A673 (cell line): ENCODE data around the gene RSKR.

Experiments used
- EZH2 ChIP-seq: fragments of 200-600 bp; sonication (generic); IDR thresholded peaks from 2 replicates; pipeline ENCODE4 v1.6.1; 2017; ENCODE audit warnings: borderline replicate concordance, low read depth, mild to moderate bottlenecking, mixed read lengths, antibody characterized with exemption, low read length; ENCODE audit not compliant: poor library complexity, severe bottlenecking
- TF ChIP-seq, protein P1 (sequence below): fragments of 300-800, 200-600 bp; sonication (generic); conservative IDR thresholded peaks from 2 replicates; pipeline ENCODE4 v1.5.1; 2017; ENCODE audit warnings: low read depth, mild to moderate bottlenecking, antibody characterized with exemption, low read length, moderate library complexity, mixed read lengths

DNA sequence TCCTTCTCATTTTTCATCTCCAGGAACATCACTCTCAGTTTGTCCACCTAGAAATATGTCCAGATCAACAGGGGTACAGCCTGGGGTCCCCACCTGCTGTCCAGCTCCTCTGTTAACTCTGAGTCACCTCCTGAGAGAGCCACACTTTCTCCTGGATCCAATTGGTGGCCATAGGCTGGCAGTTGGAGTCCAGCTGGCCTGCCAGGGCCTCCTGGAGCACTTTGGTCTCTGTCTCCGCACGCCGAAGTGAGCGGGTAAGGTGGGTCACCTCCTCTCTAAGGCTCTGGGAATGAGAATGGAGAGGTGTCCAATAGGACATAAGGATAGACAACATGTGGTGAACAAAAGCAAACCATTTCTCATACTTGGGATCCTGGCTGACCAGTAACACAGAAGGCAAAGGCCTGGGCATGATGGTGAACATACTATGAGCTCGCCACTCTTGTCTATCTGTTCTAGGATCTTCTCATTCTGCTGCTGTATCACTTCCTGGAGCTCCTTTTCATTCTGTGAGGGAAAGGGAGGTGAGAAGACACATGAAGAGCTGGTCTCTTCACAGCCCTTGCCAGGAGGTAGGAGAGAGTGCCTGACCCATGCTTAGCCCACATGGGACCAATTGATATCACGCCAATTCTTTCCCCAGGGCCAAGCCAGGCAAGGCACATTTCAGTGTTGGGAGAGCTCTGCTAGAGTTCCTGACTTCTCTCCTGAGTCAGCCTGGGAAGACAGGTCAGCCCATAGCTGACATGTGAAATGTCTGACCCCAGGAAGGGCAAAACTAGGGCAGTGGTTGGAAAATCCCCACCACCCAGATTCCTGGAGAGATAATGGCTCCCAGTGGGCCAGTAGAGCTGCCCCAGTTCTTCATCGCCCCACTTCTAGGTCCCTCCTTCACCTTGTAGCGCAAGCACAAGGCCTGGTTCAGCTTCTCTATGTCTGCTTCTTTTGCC, 35.5 kb downstream of the RSKR start:
- TF ChIP-seq, protein P1, sequence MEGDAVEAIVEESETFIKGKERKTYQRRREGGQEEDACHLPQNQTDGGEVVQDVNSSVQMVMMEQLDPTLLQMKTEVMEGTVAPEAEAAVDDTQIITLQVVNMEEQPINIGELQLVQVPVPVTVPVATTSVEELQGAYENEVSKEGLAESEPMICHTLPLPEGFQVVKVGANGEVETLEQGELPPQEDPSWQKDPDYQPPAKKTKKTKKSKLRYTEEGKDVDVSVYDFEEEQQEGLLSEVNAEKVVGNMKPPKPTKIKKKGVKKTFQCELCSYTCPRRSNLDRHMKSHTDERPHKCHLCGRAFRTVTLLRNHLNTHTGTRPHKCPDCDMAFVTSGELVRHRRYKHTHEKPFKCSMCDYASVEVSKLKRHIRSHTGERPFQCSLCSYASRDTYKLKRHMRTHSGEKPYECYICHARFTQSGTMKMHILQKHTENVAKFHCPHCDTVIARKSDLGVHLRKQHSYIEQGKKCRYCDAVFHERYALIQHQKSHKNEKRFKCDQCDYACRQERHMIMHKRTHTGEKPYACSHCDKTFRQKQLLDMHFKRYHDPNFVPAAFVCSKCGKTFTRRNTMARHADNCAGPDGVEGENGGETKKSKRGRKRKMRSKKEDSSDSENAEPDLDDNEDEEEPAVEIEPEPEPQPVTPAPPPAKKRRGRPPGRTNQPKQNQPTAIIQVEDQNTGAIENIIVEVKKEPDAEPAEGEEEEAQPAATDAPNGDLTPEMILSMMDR, result no peak
- no peak for TF ChIP-seq EZH2
